GM21526 (cell line): ENCODE results near the gene MIPOL1.
"Not testable (repeated sequence)": the region's sequence is repeated elsewhere in the genome, so short reads cannot be mapped to it uniquely, and the experiment has no call there.

ENCODE experiments used
- ATAC-seq: cut with Tn5 transposase; IDR thresholded peaks from one replicate; pipeline ENCODE4 v1.9.1; 2021; ENCODE audit warnings: moderate library complexity; ENCODE audit not compliant: unreplicated experiment, low FRiP score

Gene MIPOL1

DNA sequence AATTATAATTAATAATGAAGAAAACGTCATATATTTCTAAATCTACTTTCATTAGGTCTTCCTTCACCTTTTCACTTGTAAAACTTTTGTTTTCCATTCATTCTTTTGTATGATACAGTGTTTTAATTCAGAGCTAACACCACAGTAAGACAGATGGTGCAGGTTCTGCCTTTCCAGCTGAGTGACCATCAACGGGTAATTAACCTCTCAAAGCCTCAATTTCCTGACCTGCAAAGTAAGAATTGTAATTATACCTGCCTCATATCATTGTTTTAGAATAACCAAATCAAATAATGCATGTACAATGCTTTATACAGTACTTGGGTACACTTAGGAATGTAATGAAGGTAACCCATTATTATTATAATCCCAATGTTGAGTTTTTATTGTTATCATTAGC is 239.8 kb downstream of the MIPOL1 start:
- ATAC-seq, result no peak

DNA sequence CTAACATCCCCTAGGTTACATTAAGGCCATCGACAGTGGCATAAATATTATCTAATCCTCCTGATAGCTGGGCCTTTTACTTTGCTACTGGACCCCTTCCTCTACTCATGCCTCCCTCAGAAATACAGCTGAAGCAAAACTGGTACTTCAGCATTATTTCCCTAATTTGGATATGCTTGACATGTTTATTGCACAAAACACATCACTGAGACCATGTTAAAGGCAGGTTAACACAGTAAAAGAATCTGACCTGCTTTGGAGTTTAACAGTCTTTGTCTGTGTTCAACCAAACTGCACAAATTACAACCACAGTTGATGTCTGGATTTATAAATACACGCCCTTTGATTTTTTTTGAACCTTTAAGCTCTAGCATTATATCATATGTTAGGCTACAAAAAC is 240.7 kb downstream of the MIPOL1 start:
- no peak for ATAC-seq

DNA sequence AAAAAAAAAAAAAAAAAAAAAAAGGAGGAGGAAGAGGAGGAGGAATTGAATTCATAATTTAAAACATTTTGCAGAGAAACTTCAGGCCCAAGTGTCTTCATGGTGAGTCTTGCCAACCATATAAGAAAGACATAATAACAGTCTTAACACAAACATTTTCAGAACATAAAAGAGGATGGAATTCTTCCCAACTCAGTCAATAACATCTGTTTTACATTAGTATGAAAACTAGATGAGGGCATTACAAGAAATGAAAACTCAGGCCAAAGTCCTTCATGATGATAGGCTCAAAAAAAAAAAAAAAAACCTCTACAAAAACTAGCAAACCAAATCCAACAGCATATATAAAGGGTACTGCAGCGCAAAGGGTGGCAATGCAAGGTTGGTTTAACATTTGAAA is 245.7 kb downstream of the MIPOL1 start:
- no peak for ATAC-seq

DNA sequence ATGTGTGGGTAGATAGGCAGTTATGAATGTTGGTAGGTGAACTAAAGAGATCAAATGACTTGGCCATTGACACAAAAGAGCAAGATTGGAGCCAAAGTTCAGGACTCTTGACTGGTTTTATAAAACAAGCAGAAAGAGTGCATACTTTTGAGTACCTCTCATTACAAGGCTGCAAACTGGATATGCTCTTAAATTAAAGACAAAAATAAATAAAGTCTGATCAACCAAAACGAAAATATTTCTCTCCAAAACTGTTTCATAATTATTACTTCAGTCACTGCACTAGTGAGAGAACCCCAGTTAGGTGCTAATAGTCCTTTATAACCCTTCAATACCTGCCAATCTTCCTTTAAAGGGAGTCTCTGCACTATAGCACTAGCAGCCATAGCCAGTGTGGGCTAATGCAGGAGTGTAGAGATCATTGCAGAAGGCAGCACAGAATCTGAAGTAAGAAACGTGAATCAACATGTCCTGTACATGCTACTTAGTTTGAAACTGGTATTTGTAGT is 250.2 kb downstream of the MIPOL1 start:
- ATAC-seq, result no peak

DNA sequence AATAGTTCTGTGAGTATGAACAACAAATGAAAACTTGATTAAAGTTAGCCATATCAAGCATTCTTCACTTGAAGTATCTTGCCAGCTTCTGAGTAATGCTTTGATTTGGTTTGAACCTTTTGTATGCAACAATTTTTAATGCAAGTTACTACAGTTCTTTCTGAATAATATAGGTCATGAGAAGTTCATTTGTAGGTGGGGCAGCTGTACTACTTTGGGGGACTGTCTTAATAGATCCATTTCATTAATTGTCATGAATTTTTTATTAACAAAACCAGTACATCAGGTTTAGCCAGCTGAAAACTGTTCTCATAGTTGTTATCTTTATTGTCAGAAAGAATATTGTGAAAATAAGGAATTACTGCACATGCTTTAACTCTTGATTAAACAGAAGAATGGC is 254.6 kb downstream of the MIPOL1 start:
- no peak for ATAC-seq

DNA sequence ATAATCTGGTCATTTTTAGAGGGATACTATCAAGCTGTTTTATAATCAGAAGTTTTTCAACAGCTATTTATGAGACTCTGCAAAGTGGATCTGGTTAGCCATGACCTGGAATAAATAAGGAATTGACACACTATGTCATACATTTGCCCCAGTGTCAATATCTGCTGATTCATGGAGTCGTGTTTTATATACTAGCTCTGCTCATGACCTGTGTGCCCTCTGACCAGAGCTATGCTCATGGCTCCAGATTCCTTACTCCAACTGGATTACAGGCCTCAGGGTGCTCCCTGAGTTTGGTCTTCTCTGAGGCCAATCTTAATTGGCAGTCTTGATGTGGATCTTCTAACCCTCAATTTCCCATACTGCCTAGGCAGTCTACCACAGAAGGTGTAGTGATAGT is 256.2 kb downstream of the MIPOL1 start:
- ATAC-seq, result no peak

DNA sequence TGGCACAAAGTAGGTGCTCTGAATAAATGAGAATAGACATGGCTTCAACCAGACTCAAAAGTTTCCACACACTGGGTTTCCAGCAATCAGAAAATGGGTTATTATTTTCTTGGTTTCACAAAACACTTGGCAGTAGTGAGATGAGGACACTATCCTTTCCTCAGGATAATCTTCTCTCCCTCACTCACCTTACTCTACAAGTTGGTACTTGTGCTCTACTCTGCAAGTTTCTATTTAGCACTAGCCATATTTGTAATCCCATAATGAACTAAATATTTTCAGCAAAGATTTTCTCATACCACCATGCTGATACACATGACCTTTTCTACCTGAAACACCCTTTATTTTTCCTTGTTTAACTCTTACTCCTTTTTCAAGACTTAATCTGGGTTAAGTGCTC is 259.6 kb downstream of the MIPOL1 start:
- no peak for ATAC-seq

DNA sequence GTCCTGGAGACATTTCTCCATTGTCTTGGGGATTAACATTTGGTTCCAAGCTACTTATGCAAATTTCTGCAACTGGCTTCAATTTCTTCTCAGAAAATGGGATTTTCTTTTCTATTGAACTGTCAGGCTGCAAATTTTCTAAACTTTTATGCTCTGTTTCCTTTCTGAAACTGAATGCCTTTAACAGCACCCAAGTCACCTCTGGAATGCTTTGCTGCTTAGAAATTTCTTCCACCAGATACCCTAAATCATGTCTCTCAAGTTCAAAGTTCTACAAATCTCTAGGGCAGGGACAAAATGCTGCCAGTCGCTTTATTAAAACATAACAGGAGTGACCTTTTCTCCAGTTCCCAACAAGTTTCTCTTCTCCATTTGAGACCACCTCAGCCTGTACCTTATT is 264.7 kb downstream of the MIPOL1 start:
- not testable (repeated sequence) for ATAC-seq

DNA sequence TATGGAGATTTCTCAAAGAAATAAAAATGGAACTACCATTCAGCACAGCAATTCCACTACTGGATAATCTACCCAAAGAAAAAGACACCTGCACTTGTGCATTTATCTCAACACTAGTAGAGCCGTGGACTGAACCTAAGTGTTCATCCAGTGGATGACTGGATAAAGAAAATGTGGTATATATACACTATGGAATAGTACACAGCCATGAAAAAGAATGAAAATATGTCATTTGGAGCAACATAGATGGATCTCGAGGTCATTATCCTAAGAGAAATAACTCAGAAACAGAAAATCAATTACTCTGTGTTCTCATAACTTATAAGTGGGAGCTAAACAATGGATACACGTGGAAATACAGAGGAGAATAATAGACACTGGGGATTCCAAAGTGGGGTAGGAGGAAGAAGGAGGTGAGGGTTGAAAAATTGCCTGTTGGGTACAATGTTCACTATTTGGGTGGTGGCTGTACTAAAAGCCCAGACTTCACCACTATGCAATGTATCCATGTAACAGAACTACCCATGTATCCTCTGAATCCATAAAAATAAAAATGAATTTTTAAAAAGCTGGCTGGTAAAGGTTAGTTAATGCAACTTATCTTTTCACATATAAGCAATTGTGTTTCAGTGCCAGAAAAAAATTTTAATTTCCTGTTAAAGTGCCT is 266.6 kb downstream of the MIPOL1 start:
- ATAC-seq, result no peak

DNA sequence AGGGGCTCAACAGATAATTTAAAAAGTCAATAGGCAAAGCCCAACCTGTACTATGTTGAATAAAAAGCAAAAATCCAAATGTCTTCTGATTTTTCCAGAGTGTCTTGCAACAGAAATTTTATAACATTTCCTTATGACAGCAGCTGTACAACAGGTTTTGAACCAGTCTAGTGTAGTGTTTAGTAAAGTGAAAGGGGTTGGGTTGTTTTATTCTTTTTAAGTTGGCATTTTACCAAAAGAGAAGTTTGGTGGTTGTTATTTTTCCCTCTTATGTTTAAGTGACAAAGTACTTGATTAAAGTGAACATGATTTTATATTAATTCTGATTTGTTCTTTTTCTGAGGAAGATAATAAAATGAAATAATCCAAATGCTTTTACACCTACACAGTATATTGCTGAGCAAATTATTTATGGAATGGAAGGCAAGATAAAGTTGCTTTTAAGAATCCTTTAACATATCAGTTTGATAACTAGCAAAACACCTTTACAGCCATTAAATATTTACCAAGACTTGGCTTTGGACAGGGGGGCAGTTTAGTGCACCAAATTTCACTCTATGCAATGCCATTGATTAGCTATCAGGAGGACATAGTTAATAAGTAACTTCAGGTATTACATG is 268.4 kb downstream of the MIPOL1 start:
- no peak for ATAC-seq

DNA sequence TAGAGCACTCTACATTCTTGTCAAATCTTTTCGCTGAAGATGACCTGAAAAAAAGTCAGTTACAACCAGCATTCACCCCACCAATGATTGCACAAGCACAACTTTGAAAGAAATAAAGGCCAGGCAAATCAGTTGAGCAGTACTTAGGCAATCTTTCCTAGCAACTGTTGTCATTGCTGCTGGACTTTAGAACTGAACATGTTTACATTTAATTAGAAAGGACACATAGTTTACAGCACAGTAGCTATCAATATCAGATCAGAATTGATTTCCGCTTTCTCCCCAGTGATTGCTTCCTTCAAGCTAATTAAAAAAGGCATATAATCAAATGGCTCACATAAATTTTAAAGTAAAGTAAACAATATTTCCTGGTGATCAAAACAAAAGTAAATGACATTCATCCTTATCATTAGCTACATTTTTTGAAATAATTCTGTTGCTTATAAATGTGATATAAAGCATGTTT is 268.9 kb downstream of the MIPOL1 start:
- no peak for ATAC-seq

DNA sequence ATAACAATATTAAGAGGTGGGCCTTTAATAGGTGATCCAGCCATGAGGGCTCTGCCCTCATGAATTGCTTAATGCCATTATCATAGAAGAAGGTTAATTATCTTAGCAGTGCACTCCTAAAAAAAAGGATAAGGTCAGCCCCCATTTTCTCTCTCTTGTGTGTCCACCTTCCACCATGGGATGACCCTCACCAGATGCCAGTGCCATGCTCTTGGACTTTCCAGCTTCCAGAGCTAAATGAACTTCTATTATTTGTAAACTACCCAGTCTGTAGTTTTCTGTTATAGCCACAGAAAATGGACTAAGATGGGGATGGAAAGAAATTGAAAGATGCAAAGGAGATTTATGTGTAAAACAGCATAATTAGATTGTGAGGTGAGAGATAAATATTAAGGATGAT is 271.9 kb downstream of the MIPOL1 start:
- ATAC-seq, result no peak

DNA sequence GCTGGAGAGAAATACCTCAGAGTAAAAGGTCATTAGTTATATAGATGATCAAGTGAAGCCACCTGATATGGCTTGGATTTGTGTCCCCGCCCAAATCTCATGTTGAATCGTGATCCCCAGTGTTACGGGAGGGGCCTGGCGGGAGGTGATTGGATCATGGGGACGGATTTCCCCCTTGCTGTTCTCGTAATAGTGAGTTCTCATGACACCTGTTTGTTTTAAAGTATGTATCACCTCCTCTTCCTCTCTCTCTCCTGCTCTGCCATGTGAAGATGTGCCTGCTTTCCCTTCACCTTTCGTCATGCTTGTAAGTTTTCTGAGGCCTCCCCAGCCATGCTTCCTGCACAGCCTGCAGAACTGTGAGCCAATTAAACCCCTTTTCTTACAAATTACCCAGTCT is 272.5 kb downstream of the MIPOL1 start:
- ATAC-seq, result no peak

DNA sequence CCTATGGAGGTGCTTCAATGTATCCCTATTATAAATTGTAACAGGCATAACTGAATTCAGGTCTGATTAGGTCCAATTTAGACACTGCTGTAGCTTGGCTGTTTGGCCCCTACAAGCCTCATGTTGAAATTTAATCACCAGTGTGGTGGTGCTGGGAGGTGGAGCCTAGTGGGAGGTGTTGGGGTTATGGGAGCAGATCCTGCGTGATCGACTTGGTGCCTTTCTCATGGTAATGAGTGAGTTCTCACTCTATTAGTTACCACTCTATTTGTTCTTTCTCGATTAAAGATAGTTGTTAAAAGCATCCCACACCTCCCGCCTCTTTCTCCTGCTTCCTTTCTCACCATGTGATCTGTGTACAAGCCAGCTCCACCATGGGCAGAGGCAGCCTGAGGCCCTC is 275.2 kb downstream of the MIPOL1 start:
- no peak for ATAC-seq

DNA sequence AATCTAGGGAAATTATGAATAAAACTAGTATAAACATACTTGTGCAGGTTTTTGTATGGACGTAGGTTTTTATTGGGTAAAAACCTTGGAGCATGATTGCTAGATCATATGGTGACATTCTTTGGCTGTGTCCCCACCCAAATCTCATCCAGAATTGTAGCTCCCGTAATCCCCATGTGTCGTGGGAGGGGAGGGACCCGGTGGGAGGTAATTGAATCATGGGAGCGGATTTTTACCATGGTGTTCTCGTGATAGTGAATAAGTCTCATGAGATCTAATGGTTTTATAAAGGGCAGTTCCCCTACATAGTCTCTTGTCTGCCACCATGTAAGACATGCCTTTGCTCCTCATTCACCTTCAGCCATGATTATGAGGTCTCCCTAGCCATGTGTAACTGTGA is 276.5 kb downstream of the MIPOL1 start:
- no peak for ATAC-seq

DNA sequence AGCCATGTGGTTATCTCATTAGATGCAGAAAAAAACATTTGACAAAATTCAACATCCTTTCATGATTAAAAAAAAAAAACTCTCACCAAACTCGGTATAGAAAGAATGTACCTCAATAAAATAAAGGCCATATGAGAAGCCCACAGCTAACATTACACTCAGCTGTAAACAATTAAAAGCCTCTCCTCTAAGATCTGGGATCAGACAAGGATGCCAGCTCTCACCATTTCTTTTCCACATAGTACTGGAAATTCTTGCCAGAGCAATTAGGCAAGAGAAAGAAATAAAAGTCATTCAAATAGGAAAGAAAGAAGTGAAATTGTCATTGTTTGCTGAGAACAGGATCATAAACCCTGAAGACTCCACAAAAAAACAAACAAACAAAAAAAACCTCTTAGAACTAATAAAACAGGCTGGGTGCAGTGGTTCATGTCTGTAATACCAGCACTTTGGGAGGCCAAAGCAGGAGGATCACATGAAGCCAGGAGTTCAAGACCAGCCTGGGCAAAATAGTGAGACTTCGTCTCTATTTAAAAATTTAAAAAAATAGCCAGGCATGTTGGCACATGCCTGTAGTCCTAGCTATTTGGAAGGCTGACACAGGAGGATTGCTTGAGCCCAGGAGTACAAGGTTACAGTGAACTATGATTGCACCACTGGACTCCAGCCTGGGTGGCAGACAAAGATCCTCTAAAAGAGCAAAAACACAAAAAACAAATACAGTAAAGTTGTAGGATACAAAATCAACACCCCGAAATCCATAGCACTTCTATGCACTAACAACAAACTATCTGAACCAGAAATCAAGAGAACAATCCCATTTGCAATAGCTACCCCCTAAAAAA is 282.9 kb downstream of the MIPOL1 start:
- ATAC-seq, result no peak

DNA sequence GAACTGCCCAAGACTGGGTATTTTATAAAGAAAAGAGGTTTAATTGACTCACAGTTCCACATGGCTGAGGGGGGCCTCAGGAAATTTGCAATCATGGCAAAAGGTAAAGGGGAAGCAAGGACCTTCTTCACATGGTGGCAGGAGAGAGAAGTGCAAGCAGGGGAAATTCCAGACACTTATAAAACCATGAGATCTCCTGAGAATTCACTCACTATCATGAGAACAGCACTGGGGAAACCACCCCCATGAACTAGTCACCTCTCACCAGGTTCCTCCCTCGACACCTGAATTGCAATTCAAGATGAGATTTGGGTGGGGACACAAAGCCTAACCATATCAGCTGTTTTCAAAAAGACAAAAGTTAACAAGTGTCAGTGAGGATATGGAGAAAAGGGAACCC is 284.7 kb downstream of the MIPOL1 start:
- ATAC-seq, result no peak

DNA sequence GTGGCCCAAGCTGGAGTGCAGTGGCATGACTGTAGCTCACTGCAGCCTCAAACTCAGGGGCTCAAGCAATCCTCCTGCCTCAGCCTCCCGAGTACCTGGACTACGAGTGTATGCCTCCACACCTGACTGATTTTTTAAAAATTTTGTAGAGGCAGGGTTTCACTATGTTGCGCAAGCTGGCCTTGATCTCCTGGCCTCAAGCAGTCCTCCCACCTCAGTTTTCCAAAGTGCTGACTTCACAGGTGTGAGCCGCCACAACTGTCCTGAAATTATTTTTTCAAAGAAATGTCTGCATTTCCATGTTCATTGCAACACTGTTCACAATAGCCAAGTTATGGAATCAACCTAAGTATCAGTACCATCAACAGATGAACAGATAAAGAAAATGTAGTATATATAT is 285.9 kb downstream of the MIPOL1 start:
- no peak for ATAC-seq

DNA sequence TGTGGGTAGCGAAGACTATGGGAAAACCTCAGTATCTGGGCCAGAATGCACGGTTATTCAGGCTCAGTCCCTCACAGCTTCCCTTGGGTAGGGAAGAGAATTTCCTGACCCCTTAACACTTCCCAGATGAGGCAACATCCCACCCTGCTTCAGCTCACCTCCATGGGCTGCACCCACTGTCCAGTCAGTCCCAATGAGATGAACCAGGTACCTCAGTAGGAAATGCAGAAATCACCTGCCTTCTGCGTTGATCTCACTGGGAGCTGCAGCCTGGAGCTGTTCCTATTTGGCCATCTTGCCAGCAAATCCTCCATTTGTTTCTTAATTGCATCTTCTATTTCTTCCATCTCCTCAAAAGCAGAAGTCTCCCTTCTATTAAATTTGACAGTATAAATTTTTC is 292.9 kb downstream of the MIPOL1 start:
- ATAC-seq, result no peak

DNA sequence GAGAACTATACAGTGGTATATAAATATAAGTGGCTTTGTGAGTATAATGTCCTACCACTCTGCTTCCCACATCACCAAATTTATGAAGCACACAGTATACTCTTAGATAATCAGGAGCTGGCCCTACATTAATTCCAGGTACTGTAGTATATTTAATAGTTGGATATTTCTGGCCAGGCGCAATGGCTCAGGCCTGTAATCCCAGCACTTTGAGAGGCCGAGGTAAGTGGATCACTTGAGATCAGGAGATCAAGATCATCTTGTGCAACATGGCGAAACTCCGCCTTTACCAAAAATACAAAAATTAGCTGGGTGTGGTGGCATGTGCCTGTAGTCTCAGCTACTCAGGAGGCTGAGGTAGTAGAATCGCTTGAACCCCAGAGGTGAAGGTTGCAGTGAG is 293.3 kb downstream of the MIPOL1 start:
- no peak for ATAC-seq

DNA sequence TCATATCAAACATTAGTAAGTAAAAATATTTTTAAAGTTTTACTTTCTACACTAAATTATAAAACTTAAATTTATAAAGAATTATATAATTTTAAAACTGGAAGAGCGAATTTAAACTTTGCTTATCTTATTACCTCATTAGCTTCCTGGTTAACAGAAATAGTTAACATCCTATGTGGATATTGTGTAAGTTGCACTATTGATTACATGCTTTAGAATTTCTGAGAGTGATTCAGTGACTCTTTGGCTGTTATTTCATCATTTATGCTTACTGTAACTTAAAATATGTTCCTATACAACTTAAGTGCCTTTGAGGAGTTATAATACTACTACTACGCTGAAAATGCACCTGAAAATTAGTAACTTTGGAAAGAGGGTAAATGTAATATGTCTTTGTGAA is 295.9 kb downstream of the MIPOL1 start:
- no peak for ATAC-seq
